Measurements from ENCODE around the gene PTRHD1.

The PTRHD1 gene

DNA sequence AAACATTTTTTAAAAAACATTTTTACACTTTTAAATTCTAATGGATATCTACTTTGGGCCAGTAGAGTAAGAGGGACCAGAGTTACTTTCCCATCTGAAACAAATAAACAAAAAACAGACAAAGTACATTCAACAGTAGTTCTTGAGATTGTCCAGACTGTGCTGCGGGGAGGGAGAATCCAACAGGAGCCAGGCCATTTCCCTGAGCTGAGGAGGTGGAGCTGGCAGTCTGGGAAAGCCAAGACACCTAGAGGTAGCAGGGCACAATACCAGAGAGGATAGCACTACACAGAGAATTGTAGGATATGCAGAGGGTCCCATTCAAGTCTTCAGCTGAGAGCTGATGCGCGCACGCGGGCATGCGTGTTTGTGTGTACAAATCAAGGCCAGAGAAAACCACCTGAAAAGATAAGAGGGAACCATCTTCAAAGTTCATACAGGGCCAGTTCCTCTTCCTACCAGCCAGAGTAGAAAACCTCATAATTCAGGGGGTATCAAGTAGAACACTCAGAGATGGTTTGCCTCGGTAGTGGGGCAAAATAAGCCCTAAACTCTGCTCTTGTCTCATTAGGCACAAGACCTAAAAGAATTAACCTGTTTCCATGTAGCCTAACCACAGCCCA, 44.0 kb downstream of the PTRHD1 start:
- DNase-seq = no peak

DNA sequence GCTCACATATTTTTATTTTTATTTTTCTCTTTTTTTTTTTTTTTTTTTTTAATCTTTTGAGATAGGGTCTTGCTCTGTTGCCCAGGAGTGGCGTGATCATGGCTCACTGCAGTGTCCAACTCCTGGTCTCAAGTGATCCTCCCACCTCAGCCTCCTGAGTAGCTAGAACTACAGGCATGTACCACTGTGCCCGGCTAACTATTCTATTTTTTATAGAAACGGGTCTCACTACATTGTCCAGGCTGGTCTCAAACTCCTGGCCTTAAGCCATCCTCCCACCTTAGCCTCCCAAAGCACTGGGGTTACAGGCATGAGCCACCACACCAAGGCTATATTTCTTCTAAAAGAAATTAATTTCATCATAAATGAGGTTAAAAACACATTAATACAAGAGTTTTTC, 45.9 kb downstream of the PTRHD1 start:
- no peak for DNase-seq

- DNase-seq = no peak
These were observed 47.4 kb downstream of the PTRHD1 start for GRCh38 chr2:24745825-24746224.

GRCh38 chr2:24744356-24744755, 48.8 kb downstream of the PTRHD1 start:
- no peak for DNase-seq

GRCh38 chr2:24743924-24744323, 49.3 kb downstream of the PTRHD1 start:
- no peak for DNase-seq

DNA sequence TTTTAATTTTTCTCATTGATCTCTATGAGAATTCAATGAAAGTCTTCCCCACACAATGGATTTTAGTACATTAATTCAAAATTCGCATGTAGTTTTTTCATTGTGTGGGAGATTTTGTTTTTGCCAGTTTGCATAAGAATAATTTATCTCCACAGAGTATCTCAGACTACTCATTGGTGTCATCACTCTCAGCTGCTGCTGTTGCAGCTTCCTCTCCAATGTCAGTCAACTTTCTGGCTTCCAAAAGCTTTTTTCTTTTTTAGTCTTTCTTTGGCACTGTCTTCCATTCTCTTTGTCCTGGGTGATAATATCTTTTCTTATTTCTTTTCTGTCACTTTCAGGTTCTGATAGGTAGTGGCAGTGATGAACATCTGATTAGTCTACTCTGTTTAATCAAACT, 50.5 kb downstream of the PTRHD1 start:
- no peak for DNase-seq

- no peak for DNase-seq
These were observed 53.0 kb downstream of the PTRHD1 start for GRCh38 chr2:24740142-24740541.

Measured in NCI-H1694 treated with DMSO at 0.1 percent for 48 hours (cell line).